Retina (tissue), 1 donor: ENCODE measurements around the gene PPP1R2C.

Experiments used
- DNase-seq: peaks from one replicate; pipeline ENCODE4 v3.0.0-alpha.2; 2016

The PPP1R2C gene

GRCh38 chrX:42778096-42778495, at the start of gene PPP1R2C:
PPP1R2C (minus strand) TSS chrX:42778163; CDS start chrX:42778079, 84 bp downstream.
- DNase-seq: no peak

GRCh38 chrX:42825201-42825600, 47.2 kb upstream of the PPP1R2C start:
- no peak for DNase-seq

GRCh38 chrX:42824541-42824940, 46.6 kb upstream of the PPP1R2C start:
- no peak for DNase-seq

DNA sequence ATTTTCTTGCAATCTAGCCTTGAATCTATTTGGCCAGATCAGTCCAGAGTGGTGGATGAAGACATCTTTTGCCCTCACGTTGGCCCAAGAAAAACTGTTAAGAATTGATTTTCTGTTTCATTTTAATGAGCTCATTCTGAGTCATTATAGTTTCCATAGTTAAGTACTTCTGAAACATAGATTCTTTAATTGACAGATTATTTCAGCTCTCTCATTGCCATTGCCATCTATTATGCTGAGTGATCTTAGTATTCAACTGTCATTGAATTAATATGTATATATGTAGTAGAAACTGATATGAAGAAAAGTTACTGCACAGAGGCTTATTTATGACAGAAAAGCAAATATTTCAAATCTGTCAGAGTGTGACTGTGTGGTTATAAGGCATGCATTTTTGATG, 45.5 kb upstream of the PPP1R2C start:
- DNase-seq: no peak

GRCh38 chrX:42821803-42822443, 44.0 kb upstream of the PPP1R2C start:
- DNase-seq: no peak

DNA sequence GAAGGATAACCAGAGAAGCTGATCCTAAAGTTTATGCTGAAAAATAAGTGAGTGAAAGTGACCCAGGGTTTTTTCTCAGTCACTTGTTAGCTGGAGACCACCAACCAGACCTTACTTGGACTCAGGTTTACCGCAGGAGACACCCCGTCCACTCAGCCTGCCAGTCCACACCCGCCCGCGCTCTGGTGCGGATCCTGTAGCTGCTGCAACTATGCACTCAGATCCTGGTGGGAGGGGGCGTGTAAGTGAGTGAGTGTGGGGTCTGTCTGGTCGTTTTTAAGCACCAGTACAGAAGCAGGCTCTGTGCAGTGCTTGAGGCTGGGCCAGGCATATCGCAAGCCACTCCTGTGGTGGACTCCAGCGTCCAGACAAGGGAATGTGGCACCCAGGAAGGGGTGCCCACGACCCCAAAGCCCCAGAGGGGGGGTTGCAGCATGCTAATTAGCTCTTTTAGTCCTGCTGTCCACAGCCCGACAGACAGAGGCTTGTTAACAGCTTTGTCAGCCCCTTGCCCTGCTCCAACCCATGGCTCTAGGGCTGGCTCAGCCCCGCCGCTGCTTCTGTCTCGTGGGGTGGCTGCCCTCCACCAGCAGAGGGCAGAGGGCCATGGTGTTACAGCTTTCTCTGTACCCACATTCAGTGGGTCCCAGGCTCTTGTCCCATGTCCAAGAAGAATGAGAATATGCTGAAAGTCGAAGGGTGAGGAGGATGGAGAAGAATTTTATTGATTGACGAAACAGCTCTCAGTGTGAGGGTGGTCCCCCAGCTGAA, 40.4 kb upstream of the PPP1R2C start:
- no peak for DNase-seq

DNA sequence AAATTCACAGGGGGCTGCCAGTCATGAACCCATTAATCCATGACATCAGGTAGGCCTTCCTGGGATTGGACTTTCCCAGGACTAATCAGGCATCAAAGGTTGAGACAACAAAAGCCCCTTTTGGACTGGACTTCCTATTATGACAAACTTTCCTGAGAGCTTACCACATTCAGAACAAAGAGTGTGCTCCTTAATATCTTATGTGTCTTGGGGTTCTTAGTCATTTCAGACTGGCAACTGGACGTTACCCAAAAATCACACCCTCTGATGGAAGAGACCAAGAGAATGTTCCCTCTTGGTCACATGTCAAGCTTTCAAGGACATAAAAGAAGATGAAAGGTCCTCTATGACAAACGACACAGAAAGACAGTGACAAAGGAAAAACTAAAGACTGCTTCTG, 31.6 kb upstream of the PPP1R2C start:
- no peak for DNase-seq

DNA sequence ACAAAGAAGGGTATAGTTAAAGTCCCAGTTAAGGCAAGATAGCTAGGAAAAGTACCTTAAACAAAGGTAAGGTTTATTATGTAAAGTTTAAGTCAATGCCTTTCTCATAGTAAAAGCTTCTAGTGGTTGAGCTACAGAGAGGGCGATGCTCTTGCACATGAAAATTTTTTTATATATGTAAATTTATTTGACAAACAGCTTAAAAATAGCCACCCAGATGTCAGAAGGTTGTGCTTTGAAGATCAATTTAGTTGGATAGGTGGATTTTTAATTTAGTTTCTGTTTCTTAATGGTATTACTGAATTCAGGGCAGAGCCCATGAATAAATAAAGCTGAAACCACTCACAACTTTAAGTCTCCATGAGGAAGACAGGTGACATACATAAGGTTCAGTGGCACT, 29.4 kb upstream of the PPP1R2C start:
- DNase-seq: no peak

DNA sequence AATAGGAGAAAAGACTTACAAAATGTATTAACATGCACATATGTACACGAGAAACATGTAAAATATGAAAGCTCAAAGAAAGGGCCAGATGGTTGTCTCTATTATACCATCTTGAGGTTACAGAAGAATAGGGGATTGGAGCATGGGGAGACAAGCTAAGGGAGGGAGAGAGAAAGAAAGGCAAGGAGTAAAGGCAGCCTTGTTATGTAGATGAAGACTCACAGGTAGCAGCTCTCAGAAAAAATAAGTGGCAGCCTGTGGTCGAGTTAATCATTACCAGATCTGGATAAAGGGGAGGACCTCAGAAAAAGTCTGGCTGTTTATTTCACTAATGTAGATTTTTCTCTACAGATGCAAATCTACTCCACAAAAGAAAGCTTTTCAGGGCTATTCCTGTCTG, 26.6 kb upstream of the PPP1R2C start:
- no peak for DNase-seq

DNA sequence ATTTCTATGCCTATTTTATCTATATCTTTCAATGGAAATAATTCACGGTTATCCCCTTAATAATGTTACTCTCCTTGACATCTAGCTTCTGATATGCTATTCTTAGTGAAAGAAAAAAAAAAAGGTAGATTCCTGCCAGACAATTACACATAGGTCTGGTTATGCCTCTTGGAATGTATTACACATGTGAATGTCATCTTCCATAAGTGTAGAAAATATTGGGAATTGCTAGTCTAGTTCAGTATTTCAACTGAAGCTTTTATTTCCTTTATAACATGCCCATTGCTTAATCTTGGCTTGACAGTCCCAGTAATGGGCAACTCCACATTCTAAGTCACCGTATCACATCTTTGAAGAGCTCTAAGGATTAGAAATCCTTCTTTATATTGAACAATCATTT, 25.4 kb upstream of the PPP1R2C start:
- no peak for DNase-seq

DNA sequence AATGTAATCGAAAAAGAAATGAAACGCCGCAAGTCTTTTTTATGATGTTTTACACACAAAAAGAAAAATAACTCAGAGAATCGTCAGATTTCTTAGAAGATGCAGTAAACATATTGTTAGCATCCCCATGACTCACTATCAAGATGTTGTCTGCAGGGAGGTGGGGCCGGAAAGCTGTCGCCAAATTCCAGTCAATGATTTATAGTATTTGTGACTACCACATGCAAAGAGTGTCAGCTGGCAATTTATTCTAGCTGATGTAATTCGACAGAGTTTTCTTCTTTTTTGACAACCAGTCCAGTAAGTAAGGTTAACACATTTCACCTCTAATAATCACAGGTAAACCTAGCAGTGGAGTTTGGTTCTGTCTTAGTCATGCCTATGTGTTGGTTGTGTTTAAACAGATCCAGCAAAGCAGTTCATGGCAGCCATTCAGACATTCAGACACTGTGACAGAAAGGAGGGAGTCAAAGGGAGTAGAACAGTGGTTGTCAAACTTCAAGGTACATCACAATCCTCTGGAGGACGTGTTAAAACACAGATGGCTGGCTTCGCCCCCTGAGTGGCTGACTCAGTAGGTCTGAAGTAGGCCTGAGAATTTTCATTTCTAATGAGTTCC, 19.8 kb upstream of the PPP1R2C start:
- no peak for DNase-seq

- DNase-seq: no peak
Measured at GRCh38 chrX:42783451-42783850, 5.5 kb upstream of the PPP1R2C start.

- DNase-seq: no peak
Measured at GRCh38 chrX:42776195-42776594, 1.8 kb downstream of the PPP1R2C start.

DNA sequence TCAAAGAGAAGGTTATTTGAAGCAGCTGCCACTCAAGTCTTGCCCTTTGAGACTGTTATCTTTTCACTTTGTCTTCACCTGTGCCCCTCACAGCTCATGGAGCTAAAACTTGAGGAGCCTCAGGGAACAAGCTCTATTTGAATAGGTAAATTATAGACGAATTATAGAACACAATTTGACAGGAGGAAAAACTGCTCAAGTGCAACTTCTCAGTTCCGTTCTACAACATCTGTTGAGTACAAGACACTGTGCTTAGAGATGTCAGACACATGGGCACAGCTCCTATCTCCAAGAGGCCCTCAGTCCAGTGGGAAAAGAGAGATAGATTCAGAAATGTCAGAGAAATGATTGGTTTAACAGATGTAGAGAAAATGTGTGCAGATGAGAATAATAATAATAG, 5.1 kb downstream of the PPP1R2C start:
- no peak for DNase-seq

DNA sequence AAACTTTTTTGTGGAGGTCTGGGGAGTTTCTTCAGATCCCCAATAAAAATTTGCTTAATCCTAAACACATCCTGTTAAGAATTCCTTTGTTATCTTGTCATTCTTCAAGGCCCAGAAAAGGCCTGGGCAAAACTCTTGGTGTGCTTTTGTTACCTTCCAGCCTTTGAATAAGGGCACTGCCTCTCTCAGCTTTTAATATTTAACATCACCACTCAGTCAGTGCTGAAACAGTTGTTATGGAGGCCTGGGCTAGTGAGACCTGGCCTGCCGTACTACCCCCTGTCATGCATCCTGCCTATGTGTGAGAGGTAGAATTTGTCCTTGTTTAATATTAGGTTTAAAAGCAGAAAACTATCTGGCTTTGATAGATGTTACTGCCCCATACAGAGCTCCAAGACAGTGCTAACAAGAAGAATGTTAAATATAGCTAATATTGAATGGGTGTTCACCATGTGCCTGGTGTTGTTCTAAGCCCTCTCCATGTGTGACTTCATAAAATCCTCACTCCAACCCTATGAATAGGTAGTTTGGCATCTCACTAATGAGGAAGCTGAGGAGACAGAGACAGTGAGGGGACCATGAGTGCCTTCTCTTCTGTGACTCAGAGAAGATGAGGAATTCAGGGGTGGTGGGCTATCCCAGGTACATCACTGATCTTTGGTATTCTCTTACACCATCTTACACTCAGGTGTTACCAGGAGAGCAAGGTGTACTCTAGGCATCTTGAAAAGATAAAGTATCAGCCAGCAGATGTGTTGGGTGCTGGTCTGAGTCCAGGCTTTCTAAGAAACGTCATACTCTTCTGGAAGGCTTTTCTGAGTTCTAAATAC, 6.2 kb downstream of the PPP1R2C start:
- DNase-seq: no peak

- no peak for DNase-seq
Measured at GRCh38 chrX:42770566-42770965, 7.4 kb downstream of the PPP1R2C start.

DNA sequence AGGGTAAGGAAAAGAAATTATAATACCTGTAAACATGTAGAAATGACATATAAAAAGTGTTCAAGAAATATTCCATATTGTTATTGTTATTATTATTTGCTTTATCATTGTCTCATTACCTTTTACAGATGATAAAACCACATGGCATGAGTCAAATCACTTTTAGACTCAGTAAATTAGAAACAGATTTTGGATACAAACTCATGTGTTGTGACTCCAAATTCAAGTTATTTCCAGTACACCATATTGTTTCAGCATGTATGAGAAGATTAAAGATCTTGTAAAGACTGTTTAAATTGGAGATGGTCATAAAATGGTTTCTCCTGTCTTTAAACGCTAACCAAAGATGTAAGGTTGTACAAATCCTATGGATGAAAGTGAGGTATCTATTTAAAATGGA, 18.1 kb downstream of the PPP1R2C start:
- no peak for DNase-seq

DNA sequence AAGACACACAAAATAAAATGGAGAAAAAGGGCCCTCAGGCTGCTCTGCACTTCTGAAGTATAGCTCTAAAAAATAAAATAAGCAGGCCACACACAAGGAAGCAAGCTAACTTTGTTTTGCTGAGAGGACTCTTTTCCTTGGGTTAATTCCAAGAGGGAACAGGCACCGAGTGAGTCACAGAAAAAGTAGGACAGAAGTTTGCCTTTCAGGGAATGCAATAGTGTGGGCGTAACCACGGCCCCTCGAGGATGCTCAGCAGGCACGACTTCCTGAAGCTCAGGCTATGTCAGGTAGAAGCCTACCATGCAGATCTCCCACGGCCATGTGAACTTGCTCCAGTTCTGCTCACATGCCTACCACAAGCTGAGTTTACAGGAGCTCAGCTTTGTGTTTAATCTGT, 22.1 kb downstream of the PPP1R2C start:
- no peak for DNase-seq

- peak; percentile 9 for DNase-seq
Measured at GRCh38 chrX:42754603-42755002, 23.4 kb downstream of the PPP1R2C start.

GRCh38 chrX:42754115-42754514, 23.8 kb downstream of the PPP1R2C start:
- DNase-seq: no peak

DNA sequence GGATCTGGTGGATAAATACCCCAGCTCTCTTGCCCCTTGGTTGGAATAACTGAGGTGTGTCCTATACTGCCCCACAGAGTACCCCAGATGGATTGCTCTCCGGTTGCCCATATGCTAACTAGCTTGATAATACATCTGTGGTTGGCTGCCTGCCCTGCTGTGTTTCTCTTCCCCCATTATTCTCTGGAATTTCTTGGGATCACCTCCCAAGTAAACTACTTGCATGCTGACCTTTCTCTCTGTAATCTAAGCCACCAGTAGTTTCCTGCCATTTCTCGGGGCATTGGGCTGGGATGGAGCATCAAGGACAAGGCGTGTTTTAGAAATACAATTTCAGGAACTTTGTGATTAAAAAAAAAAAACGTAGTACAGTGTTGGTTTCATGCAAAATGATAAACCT, 25.2 kb downstream of the PPP1R2C start:
- DNase-seq: no peak

- no peak for DNase-seq
Measured at GRCh38 chrX:42751573-42751972, 26.4 kb downstream of the PPP1R2C start.
